ENCODE results near the gene TSPAN1. TPM values are rescaled to one million over a fixed set of nuclear protein-coding genes. Genes with fewer than 3 reads are reported as not detected.

TSPAN1 gene
- total RNA-seq, 1 experiment from 2014 or later, result 2.3 TPM

DNA sequence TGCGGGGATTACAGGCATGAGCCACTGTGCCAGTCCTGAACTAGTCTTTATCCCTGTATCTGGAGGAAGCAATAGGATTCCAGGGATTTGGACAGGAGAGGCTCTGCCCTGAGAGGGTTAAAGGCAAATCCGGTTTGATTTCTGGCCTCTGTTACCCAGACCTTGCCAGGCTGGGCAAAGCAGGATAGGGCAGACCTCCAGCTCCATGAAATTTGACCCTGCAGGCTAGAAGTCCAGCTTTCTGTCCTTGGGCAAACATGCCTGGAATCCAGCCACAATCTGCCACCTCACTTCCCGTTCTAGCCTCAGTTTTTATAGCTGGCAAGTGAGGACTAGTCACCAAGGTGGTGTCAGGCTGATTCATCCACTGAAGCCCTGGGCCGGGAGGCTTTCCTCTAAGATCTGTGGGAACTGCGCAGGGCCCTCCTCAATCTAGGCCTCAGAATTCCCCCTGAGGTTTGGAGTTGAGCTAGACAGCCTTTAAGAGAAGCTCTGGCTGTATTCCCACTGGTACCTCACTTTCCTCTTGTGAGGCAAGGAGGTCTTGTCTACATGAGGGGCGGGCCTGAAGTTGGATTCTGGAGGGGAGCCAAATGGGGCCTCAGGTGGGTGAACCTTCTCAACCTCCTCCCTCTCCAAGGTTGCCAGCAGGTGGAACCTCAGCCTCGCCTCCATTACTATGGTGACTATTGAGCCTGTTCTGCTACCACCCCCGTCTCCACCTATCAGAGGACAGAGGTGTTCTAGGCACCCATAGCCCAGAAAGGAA is 8.4 kb downstream of the TSPAN1 start:
- DNase-seq (ENCODE audit: low read depth), result peak; percentile 92
- in situ Hi-C loops (cut with HindIII; ENCODE audit: low pct_unique_long_range_greater_than_20kb, low sequenced_read_pairs), result no loop called here

DNA sequence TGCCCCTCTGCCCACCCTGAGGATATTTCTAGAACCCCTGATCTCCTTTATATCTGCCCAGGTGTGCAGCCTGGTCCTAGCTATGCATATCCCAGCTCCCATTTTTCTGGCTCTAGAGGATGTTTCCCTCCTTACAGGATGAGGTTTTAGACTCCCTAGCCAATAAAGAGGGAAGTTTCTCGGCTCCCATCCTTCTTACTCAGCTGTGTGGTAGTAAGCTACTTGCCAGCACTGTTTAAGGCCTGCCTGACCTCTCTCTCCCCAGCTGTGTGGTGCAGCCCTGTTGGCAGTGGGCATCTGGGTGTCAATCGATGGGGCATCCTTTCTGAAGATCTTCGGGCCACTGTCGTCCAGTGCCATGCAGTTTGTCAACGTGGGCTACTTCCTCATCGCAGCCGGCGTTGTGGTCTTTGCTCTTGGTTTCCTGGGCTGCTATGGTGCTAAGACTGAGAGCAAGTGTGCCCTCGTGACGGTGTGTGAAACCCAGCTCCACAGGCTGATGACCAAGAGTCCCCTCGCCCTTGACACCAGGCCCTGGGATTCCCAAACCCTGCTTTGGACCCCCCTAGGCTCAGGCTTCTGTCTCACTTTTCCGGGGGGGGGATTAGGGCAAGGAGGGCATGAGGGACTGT is 9.2 kb downstream of the TSPAN1 start:
- in situ Hi-C loops (cut with HindIII; ENCODE audit: low pct_unique_long_range_greater_than_20kb, low sequenced_read_pairs), result no loop called here
- no peak for DNase-seq (ENCODE audit: low read depth)

DNA sequence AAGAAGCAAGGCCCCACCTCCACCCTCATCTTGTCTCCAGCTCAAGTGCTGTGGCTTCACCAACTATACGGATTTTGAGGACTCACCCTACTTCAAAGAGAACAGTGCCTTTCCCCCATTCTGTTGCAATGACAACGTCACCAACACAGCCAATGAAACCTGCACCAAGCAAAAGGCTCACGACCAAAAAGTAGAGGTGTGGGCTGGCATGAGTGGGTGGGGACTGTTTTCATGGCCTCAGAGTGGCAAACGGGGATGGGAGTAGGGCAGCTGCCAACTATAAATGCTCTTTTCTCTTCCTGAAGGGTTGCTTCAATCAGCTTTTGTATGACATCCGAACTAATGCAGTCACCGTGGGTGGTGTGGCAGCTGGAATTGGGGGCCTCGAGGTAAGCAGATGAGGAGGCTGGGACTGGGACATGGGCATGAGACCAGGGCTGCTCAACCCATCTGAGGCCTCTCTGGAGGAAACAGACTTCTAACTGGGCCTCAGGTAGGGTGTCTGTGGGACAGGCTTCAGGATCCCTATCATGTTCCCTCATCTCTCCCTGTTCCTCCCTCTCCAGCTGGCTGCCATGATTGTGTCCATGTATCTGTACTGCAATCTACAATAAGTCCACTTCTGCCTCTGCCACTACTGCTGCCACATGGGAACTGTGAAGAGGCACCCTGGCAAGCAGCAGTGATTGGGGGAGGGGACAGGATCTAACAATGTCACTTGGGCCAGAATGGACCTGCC is 10.2 kb downstream of the TSPAN1 start:
- in situ Hi-C loops (cut with HindIII; ENCODE audit: low pct_unique_long_range_greater_than_20kb, low sequenced_read_pairs), result no loop called here
- no peak for DNase-seq (ENCODE audit: low read depth)

DNA sequence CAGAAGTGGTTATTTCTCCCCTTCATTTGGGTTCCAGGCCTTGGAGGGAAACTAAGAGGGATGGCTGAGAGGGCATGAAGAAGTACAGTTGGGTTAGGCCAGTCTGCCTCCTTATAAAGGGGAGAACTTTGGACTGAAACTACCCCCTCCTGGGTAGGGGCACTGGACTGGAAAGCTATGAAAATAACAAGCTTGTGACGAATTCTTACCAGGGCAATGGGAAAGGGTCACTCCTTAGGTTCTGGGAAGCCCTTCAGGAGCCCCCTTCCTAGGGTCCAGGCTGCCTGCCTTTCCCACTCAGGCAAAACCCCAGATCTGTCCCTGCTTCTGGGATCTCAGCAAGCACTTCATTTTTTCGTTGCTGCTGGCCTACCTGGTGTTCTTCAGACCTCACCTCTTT is 11.2 kb downstream of the TSPAN1 start:
- peak; percentile 26 for DNase-seq (ENCODE audit: low read depth)
- in situ Hi-C loops (cut with HindIII; ENCODE audit: low pct_unique_long_range_greater_than_20kb, low sequenced_read_pairs), result no loop called here

DNA sequence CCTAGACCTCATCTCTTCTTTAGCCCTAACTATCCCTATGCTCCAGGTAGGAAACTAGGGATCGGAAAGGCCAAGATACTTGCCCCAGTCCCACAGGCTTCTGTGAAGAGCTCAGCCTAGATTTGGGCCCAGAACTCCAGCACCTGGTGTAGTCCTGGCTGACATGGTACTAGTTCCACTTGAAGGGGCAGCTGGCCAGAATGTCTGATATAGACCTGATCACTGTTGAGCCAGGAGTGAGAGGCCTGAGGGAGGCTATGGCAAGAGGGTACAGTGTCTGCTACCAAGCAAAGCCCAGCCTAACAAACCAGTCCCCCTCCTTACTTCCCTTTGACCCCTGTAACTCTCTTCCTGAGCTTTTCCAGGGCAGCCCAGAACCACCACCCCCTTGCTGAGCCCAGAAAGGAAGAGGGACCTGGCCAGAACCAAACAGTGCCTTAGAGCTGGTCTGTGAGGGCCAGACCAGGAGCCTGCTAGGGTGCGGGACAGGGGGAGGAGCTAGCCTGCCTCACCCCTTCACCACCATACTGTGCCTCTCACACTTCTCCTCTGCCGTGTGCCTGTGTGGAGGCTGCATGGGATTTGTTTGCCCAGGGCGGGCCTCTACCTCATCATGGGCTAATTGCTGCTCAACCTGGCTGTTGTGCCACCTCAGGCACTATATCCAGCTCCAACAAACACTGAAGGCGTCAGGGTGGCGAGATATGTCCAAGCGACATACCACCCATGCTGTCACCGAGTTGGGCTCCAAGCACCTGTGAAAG is 12.4 kb downstream of the TSPAN1 start:
- in situ Hi-C loops (cut with HindIII; ENCODE audit: low pct_unique_long_range_greater_than_20kb, low sequenced_read_pairs), result no loop called here
- no peak for DNase-seq (ENCODE audit: low read depth)

DNA sequence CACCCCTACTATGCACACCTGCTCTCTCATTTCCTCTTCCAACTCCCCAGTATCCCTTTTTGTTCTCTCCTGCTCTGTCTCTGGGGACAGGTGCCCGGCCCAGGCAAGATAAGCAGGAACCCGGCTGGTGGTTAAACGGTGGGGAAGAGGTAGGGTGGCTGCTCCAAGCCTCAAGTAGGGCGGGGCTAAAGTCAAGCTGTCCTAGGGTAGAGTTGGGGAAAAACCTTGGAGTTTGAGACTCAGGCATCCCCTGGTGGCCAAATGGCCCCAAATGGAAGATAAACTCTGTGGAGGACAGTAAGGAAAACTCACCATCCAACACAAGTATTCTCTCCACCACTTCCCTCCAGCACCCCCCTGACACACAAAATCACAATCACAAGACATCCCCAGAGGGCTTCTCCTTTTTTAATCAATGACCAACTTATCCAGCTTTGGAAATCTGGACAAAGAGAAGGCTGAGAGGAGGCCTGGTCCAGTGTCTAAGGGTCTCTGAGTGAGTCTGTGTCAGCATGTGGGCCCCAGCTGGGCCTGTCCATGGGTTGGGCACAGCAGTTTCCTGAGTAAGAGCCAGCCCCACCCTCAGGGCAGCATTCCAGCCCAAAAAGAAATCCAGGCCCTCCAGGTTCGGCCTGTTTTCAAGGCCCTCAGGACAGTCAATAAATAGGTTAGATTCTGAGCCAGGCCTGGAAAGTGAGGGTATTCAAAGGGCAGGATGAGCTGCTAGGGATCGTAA is 13.6 kb downstream of the TSPAN1 start:
- DNase-seq (ENCODE audit: low read depth), result no peak
- in situ Hi-C loops (cut with HindIII; ENCODE audit: low pct_unique_long_range_greater_than_20kb, low sequenced_read_pairs), result no loop called here

DNA sequence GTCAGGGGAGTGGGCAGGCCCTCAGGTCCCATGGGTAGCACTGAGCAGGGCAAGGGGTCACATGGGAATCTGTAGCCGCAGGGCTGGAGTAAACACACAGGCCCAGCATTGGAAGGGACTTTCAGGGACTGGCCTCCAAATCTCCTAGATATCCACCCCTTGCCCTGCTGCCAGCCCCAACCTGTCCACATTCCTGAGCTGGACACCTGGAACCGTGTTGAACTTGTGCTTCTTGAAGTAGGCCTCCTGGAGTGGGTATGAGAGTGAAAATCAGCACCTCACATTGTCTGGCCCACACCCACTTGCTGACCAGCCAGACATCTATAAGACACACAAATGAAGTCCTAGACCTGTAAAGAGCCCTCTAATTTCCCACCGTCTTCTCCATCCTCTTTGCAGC is 15.7 kb downstream of the TSPAN1 start:
- in situ Hi-C loops (cut with HindIII; ENCODE audit: low pct_unique_long_range_greater_than_20kb, low sequenced_read_pairs), result no loop called here
- no peak for DNase-seq (ENCODE audit: low read depth)

DNA sequence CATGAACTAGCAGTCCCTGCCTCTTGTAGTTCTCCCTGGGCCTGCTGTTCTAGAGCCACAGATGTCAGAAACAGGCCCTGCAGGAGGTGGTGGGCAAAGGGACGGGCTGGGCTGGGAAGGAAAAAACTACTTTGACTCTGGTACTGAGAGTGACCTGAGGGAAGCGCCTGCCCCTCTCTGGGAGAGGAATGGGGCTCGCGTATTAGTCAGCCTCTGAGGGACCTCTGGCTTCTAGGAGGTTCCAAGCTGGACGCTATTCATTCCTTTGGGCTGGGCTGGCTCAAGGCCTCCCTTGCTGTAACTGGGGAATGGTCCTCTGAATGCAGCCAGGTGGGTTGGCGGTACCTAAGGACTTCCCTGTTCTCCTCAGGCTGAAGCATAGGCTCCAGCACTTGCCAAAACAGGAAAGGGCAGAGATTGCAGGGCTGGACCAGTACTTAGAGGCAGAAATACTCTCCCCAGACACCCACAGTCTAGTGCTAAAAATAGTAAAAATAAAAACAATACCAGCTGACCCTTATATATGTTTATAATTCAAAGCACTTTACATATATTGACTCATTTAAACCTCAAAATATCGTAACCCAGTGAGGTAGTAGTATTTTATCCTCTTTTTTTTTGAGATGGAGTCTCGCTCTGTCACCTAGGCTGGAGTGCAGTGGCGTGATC is 16.3 kb downstream of the TSPAN1 start:
- in situ Hi-C loops (cut with HindIII; ENCODE audit: low pct_unique_long_range_greater_than_20kb, low sequenced_read_pairs), result no loop called here
- DNase-seq (ENCODE audit: low read depth), result no peak

DNA sequence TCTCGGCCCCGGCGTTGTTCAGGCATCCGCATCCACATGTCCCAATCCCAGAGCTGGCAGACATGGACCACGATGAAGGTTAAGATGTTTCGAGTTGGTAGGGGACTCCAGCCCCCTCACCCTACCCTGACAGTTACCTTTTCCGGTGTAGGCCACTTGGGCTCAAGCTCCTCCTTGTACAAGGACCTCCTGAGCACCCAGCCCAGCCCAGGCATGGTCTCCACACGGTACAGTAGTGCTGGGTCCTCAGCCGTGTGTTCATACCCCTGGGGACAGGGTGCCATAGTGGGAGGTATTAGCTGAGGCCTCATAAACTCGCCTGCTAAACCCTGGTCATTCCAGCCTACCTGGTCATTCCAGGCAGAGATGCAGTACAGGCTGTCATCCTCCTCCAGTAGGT is 17.3 kb downstream of the TSPAN1 start:
- no peak for DNase-seq (ENCODE audit: low read depth)
- in situ Hi-C loops (cut with HindIII; ENCODE audit: low pct_unique_long_range_greater_than_20kb, low sequenced_read_pairs), result no loop called here

DNA sequence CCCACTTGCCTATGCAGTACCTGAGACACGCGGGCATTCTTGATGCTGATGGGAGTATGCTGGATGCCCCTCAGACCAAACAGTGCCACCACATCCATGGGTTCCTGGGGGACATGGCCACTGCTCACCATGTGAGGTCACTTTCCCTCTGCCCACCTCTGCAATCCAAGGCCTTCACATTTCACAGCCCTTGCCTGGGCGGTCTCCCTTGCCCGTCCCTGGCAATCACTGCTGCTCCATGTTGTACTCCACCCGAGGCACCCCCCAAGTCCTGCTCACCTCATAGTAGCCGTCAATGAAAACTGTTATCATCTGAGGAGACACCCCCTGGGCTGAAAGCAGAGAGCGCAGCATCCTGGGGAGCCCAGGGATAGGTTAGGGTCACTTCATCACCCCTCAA is 18.4 kb downstream of the TSPAN1 start:
- in situ Hi-C loops (cut with HindIII; ENCODE audit: low pct_unique_long_range_greater_than_20kb, low sequenced_read_pairs), result no loop called here

DNA sequence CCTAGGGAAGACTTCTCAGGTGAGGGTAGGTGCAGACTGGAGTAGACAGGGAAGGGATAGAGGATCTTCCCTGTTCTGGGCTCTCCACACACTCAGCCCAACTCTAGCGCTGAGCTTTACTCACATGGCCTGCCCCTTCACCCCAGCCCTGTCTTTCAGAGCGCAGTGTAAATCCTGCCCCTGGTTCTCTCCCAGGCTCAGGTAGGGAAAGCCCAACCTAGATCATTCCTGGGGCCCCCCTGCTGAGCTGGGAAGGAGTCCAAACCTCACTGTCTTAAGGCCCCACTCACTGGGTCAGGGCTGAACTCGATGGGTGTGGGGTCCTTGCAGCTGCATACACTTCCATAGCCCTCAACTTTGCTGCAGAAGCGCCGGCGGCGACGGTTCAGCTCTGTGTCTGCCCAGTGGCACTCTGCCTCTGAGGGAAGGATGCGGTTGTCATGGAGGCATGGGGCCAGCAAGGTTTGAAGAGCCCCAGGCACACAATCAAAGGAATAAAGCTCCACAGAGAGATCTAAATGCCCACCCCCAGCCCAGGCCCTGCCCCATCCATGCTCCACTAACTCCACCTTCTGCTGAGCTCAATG is 19.2 kb downstream of the TSPAN1 start:
- in situ Hi-C loops (cut with HindIII; ENCODE audit: low pct_unique_long_range_greater_than_20kb, low sequenced_read_pairs), result no loop called here
- no peak for DNase-seq (ENCODE audit: low read depth)

More for the DNA sequence above, 18.4 kb downstream of the TSPAN1 start:
- no peak for DNase-seq (ENCODE audit: low read depth)

DNA sequence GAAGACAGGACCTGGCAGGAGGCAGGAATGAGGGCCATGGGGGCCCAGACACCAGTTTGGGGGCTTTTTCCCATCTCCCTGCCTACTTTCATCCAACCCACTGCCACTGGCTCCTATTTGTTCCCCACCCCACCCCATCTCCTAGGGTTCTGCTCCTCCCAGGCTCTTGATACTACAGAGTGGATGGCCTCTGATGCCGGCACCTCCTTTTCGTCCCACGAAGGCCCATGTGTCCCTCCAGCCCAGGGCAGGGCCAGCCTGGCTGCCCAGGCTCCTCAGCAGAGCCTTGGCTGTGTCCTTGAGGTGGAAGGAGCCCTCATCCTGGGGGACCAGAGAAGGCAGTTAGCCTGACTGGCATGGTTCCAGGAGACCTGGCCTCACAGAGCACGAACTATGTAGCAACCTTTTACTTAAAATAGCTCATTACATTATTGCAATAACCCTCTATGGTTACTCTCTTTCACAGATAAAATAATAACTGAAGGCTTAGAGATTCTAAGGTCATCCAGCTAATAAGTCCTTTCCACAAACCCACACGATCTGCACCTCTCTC is 19.8 kb downstream of the TSPAN1 start:
- DNase-seq (ENCODE audit: low read depth), result no peak
- in situ Hi-C loops (cut with HindIII; ENCODE audit: low pct_unique_long_range_greater_than_20kb, low sequenced_read_pairs), result no loop called here

DNA sequence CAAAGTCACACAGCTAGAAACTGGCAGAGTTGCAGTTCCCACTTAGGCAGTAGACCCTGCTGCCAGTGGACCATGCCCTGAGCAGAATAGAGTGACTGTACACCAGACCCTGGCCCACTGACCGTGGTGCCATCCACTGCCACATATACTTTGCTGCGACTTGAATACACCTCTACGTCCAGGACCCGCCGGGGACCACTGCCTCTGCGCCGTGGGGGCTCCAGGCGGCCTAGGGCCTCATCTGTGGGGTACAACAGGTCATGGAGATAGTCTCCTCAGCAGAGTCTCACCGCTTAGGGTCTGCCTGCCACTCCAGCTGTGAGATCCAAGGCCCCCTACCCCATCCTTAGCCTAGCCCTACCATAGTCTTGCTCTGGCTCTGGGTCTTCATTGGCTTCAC is 21.7 kb downstream of the TSPAN1 start:
- no peak for DNase-seq (ENCODE audit: low read depth)
- in situ Hi-C loops (cut with HindIII; ENCODE audit: low pct_unique_long_range_greater_than_20kb, low sequenced_read_pairs), result no loop called here

DNA sequence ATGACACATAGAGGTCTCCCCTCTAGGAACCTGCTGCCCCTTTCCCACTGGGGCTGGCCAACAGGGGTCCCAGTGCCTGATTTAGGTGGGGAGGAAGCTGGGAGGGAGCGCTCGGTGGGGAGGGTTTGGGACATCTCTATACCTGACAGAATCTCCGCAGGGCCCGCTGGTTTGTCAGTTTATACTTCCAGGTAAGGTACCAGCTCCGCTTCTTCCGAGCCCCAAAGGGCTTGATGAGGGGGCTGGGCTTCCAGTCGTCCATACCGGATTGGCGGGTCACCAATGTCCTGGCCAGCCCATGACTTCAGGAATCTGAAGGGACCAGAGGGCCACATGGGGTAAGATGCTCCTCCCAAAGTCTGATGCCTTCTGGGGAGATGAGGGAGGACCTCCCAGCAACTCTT is 22.7 kb downstream of the TSPAN1 start:
- DNase-seq (ENCODE audit: low read depth), result no peak
- in situ Hi-C loops (cut with HindIII; ENCODE audit: low pct_unique_long_range_greater_than_20kb, low sequenced_read_pairs), result no loop called here

DNA sequence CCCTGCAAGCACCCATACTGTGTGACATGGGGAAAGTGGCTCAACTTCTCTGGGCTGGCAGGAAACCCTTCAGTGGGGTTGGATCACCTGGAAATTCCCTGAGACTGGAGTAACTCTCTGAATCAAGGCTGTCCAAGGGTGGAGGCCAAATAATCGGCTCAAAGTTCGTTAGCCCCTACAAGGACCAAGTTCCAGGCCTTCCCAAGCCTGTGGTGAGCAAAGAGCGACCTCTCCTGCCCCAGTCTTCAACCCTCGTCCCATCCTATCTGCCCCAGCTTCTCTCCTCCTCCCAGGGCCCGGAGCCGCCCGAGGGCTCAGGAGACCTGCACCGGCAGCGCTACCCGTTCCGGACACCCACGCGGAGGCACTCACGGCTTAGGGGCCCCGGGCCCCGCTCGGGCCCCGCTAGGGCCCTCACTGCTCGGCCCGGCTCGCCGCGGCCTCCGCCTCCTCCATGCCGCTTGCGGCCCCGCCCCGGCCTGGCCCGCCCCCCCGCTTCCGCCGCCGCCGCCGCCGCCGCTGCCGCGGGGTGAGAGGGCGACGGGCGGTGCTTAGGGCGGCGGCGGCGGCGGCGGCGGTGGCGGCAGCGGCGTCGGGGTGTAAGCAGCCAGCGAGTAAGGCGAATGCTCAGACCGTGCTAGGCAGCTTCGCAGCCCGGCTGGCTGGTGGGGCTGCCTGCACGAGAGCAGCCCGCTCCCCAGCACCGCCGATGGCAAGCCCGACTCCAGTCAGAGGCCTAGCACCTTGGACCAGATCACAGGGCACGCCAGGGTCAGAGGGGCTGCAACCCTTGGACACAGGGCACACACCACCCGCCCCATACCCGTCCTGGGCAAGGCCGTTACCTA is 23.3 kb downstream of the TSPAN1 start, which contains the start of gene POMGNT1:
Gene POMGNT1 (minus strand): TSS at position 471 of the 848 bp plus-strand sequence. CDS start 613 bp downstream, outside the sequence.
- DNase-seq (ENCODE audit: low read depth), result peak; percentile 57
- in situ Hi-C loops (cut with HindIII; ENCODE audit: low pct_unique_long_range_greater_than_20kb, low sequenced_read_pairs), result no loop called here

DNA sequence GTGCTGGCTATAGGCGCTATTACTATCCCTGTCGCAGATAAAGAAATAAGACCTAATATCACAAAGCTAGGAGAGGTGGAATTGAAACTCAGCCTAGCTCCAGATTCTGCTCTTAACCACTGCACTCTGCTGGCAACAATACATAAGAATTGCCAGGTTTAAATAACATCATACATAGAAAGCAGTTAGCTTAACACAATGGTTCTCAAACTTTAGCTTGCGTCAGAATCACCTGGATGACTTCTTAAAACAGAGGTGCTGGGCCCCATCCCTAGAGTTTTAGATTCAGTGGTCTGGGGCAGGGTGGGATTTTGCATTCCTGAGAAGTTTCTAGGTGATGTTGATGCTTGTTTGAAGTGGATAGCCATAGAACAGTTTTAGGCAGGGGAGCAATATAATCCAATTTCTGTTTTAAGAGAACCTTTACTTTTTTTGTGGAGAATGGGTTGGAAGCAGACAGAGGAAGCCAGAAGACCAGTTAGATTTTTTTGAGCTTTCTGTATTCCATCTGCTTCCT is 24.4 kb downstream of the TSPAN1 start:
- in situ Hi-C loops (cut with HindIII; ENCODE audit: low pct_unique_long_range_greater_than_20kb, low sequenced_read_pairs), result no loop called here
- no peak for DNase-seq (ENCODE audit: low read depth)

All from Caki2 (cell line).